ENCODE data around the gene FAM210B. TPM values are rescaled to one million over a fixed set of nuclear protein-coding genes. Genes with fewer than 3 reads are reported as not detected.

Gene FAM210B
- total and polyA plus RNA-seq, 2 donors (not counting 1 experiment from before 2014, with no cell fraction given): 90.6 to 120 TPM

- Histone ChIP-seq H3K27me3 (ENCODE audit: control insufficient read depth, insufficient read depth, low read length) (no peaks in the 10 kb centered on the region), H3K9ac (ENCODE audit: insufficient read depth, low read length) (no peak overlapping the region), H3K4me3 (replicated peaks in 1 of 4; ENCODE audit: control extremely low read depth in 1 of 4, insufficient read depth in 1 of 4, low read depth in 3 of 4, low read length in 4 of 4) (no peak overlapping the region), H2AFZ (ENCODE audit: low read length) (no peak overlapping the region), H3K4me1 (ENCODE audit: control insufficient read depth, extremely low read depth, insufficient read depth, low read length) (no peaks in the 10 kb centered on the region), H3K79me2 (ENCODE audit: control insufficient read depth, insufficient read depth, low read length) (no peaks in the 10 kb centered on the region), H3K4me2 (ENCODE audit: extremely low read depth, insufficient read depth, low read length) (no peak overlapping the region), H3K36me3 (ENCODE audit: control insufficient read depth, insufficient read depth, low read length) (no peaks in the 10 kb centered on the region), H4K20me1 (ENCODE audit: control insufficient read depth, extremely low read depth, insufficient read depth, low read length) (no peaks in the 10 kb centered on the region), H3K27ac (ENCODE audit: insufficient read depth, low read length) (no peak overlapping the region), H3K9me3 (ENCODE audit: control insufficient read depth, insufficient read depth, low read depth, low read length) (no peaks in the 10 kb centered on the region)
- TF ChIP-seq, protein P1, sequence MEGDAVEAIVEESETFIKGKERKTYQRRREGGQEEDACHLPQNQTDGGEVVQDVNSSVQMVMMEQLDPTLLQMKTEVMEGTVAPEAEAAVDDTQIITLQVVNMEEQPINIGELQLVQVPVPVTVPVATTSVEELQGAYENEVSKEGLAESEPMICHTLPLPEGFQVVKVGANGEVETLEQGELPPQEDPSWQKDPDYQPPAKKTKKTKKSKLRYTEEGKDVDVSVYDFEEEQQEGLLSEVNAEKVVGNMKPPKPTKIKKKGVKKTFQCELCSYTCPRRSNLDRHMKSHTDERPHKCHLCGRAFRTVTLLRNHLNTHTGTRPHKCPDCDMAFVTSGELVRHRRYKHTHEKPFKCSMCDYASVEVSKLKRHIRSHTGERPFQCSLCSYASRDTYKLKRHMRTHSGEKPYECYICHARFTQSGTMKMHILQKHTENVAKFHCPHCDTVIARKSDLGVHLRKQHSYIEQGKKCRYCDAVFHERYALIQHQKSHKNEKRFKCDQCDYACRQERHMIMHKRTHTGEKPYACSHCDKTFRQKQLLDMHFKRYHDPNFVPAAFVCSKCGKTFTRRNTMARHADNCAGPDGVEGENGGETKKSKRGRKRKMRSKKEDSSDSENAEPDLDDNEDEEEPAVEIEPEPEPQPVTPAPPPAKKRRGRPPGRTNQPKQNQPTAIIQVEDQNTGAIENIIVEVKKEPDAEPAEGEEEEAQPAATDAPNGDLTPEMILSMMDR (conservative IDR thresholded peaks at IDR 0.05 in 1 of 2, IDR thresholded peaks at IDR 0.05 in 1 of 2; ENCODE audit: low read depth in 1 of 2, low read length in 2 of 2): no peak
- no peak for TF ChIP-seq EZH2 (IDR thresholded peaks at IDR 0.05; ENCODE audit: low read length, missing control alignments)
- peak; percentile 39 to 71 for DNase-seq (ENCODE audit: low read depth in 2 of 2)
Measured at GRCh38 chr20:56350842-56351241, 7.9 kb upstream of the FAM210B start.

GRCh38 chr20:56352345-56353055 is 6.3 kb upstream of the FAM210B start:
- Histone ChIP-seq H3K9ac (ENCODE audit: insufficient read depth, low read length) (no peak overlapping the region), H3K4me2 (ENCODE audit: extremely low read depth, insufficient read depth, low read length) (no peak overlapping the region), H3K36me3 (ENCODE audit: control insufficient read depth, insufficient read depth, low read length) (no peaks in the 10 kb centered on the region), H3K4me1 (ENCODE audit: control insufficient read depth, extremely low read depth, insufficient read depth, low read length) (no peaks in the 10 kb centered on the region), H3K9me3 (ENCODE audit: control insufficient read depth, insufficient read depth, low read depth, low read length) (no peaks in the 10 kb centered on the region), H3K27me3 (ENCODE audit: control insufficient read depth, insufficient read depth, low read length) (no peaks in the 10 kb centered on the region), H4K20me1 (ENCODE audit: control insufficient read depth, extremely low read depth, insufficient read depth, low read length) (no peaks in the 10 kb centered on the region), H3K27ac (ENCODE audit: insufficient read depth, low read length) (no peak overlapping the region), H3K4me3 (replicated peaks in 1 of 4; ENCODE audit: control extremely low read depth in 1 of 4, insufficient read depth in 1 of 4, low read depth in 3 of 4, low read length in 4 of 4) (no peak overlapping the region), H3K79me2 (ENCODE audit: control insufficient read depth, insufficient read depth, low read length) (no peaks in the 10 kb centered on the region), H2AFZ (ENCODE audit: low read length) (no peak overlapping the region)
- TF ChIP-seq, protein P1 (conservative IDR thresholded peaks at IDR 0.05 in 1 of 2, IDR thresholded peaks at IDR 0.05 in 1 of 2; ENCODE audit: low read depth in 1 of 2, low read length in 2 of 2): no peak
- no peak for TF ChIP-seq EZH2 (IDR thresholded peaks at IDR 0.05; ENCODE audit: low read length, missing control alignments)
- DNase-seq (ENCODE audit: low read depth in 2 of 2): no peak

- H3K27me3 ChIP-seq (ENCODE audit: control insufficient read depth, insufficient read depth, low read length): no peaks in the 10 kb centered on the region
- no peak for DNase-seq (ENCODE audit: low read depth in 2 of 2)
- H3K79me2 ChIP-seq (ENCODE audit: control insufficient read depth, insufficient read depth, low read length): no peaks in the 10 kb centered on the region
- H3K9me3 ChIP-seq (ENCODE audit: control insufficient read depth, insufficient read depth, low read depth, low read length): no peaks in the 10 kb centered on the region
- no peak overlapping the region for H3K4me2 ChIP-seq (ENCODE audit: extremely low read depth, insufficient read depth, low read length)
- no peaks in the 10 kb centered on the region for H3K36me3 ChIP-seq (ENCODE audit: control insufficient read depth, insufficient read depth, low read length)
- H4K20me1 ChIP-seq (ENCODE audit: control insufficient read depth, extremely low read depth, insufficient read depth, low read length): no peaks in the 10 kb centered on the region
- H2AFZ ChIP-seq (ENCODE audit: low read length): no peak overlapping the region
- H3K27ac ChIP-seq (ENCODE audit: insufficient read depth, low read length): no peak overlapping the region
- TF ChIP-seq, protein P1 (conservative IDR thresholded peaks at IDR 0.05 in 1 of 2, IDR thresholded peaks at IDR 0.05 in 1 of 2; ENCODE audit: low read depth in 1 of 2, low read length in 2 of 2): no peak
- TF ChIP-seq EZH2 (IDR thresholded peaks at IDR 0.05; ENCODE audit: low read length, missing control alignments): no peak
- H3K9ac ChIP-seq (ENCODE audit: insufficient read depth, low read length): no peak overlapping the region
- H3K4me1 ChIP-seq (ENCODE audit: control insufficient read depth, extremely low read depth, insufficient read depth, low read length): no peaks in the 10 kb centered on the region
- H3K4me3 ChIP-seq (replicated peaks in 1 of 4; ENCODE audit: control extremely low read depth in 1 of 4, insufficient read depth in 1 of 4, low read depth in 3 of 4, low read length in 4 of 4): no peak overlapping the region
Measured at GRCh38 chr20:56353356-56353755, 5.4 kb upstream of the FAM210B start.
